HPDE6-E6E7 (cell line): ENCODE data around the gene TOB1.
A peak's percentile ranks its signal among the peaks of the same experiment; 100 is the strongest.
"Not testable (repeated sequence)": the region's sequence is repeated elsewhere in the genome, so short reads cannot be mapped to it uniquely, and the experiment has no call there.

Experiments used
- DNase-seq: peaks from one replicate; pipeline ENCODE4 v3.0.0; 2011; ENCODE audit warnings: missing footprints; ENCODE audit errors: extremely low spot score

Gene TOB1

GRCh38 chr17:50898369-50899004 lies 32.3 kb upstream of the TOB1 start:
- DNase-seq, result no peak

GRCh38 chr17:50894513-50894912 lies 28.4 kb upstream of the TOB1 start:
- DNase-seq, result not testable (repeated sequence)

GRCh38 chr17:50893183-50893993 lies 27.2 kb upstream of the TOB1 start:
- DNase-seq, result peak; percentile 52

- DNase-seq, result no peak
Measured at GRCh38 chr17:50892101-50892776, 26.1 kb upstream of the TOB1 start.

GRCh38 chr17:50891577-50891989 lies 25.4 kb upstream of the TOB1 start:
- DNase-seq, result no peak

- DNase-seq, result peak; percentile 44
Measured at GRCh38 chr17:50890675-50891516, 24.7 kb upstream of the TOB1 start.

- no peak for DNase-seq
Measured at GRCh38 chr17:50889528-50890118, 23.5 kb upstream of the TOB1 start.

GRCh38 chr17:50887705-50888245 lies 21.6 kb upstream of the TOB1 start:
- DNase-seq, result no peak

GRCh38 chr17:50884439-50885311 lies 18.5 kb upstream of the TOB1 start:
- DNase-seq, result no peak

- DNase-seq, result no peak
Measured at GRCh38 chr17:50883850-50884438, 17.8 kb upstream of the TOB1 start.

GRCh38 chr17:50882851-50883250 lies 16.7 kb upstream of the TOB1 start:
- DNase-seq, result no peak

GRCh38 chr17:50881182-50881581 lies 15.0 kb upstream of the TOB1 start:
- DNase-seq, result no peak

- DNase-seq, result no peak
Measured at GRCh38 chr17:50879086-50879485, 12.9 kb upstream of the TOB1 start.

GRCh38 chr17:50877838-50878237 lies 11.7 kb upstream of the TOB1 start:
- DNase-seq, result no peak

- not testable (repeated sequence) for DNase-seq
Measured at GRCh38 chr17:50877042-50877441, 10.9 kb upstream of the TOB1 start.

- no peak for DNase-seq
Measured at GRCh38 chr17:50875074-50875473, 8.9 kb upstream of the TOB1 start.

- no peak for DNase-seq
Measured at GRCh38 chr17:50872710-50873424, 6.7 kb upstream of the TOB1 start.

GRCh38 chr17:50871898-50872297 lies 5.7 kb upstream of the TOB1 start:
- DNase-seq, result no peak

GRCh38 chr17:50871364-50871763 lies 5.2 kb upstream of the TOB1 start:
- DNase-seq, result no peak
